ENCODE measurements around the gene B3GALNT2. TPM values are rescaled to one million over a fixed set of nuclear protein-coding genes. Genes with fewer than 3 reads are reported as not detected.
A peak's percentile ranks its signal among the peaks of the same experiment; 100 is the strongest.

The B3GALNT2 gene
- total RNA-seq, 3 donors from 2014 or later = 17.1 to 34.5 (median 19.6) TPM

- H3K4me3 ChIP-seq = no peak overlapping the region
- H3K36me3 ChIP-seq (ENCODE audit: low read depth) = no peaks in the 10 kb centered on the region
- intact Hi-C loops (cut with DNase I, micrococcal nuclease) = no loop called here
- DNase-seq = no peak
- no peak for ATAC-seq
- no peaks in the 10 kb centered on the region for H3K4me1 ChIP-seq (ENCODE audit: low read depth)
- TF ChIP-seq CTCF (IDR thresholded peaks at IDR 0.05) = no peak
- H3K9me3 ChIP-seq = no peaks in the 10 kb centered on the region
Measured at GRCh38 chr1:235426680-235427079, 77.6 kb downstream of the B3GALNT2 start.

GRCh38 chr1:235426143-235426542 is 78.1 kb downstream of the B3GALNT2 start:
- H3K4me1 ChIP-seq (ENCODE audit: low read depth) = no peaks in the 10 kb centered on the region
- ATAC-seq (no peak), DNase-seq (no peak)
- intact Hi-C loops (cut with DNase I, micrococcal nuclease) = no loop called here
- H3K4me3 ChIP-seq = no peak overlapping the region
- no peak for TF ChIP-seq CTCF (IDR thresholded peaks at IDR 0.05)
- no peaks in the 10 kb centered on the region for H3K9me3 ChIP-seq
- no peaks in the 10 kb centered on the region for H3K36me3 ChIP-seq (ENCODE audit: low read depth)

GRCh38 chr1:235425357-235425756 is 78.9 kb downstream of the B3GALNT2 start:
- Histone ChIP-seq H3K4me3 (no peak overlapping the region), H3K9me3 (no peaks in the 10 kb centered on the region), H3K36me3 (ENCODE audit: low read depth) (no peaks in the 10 kb centered on the region), H3K4me1 (ENCODE audit: low read depth) (no peaks in the 10 kb centered on the region)
- no peak for TF ChIP-seq CTCF (IDR thresholded peaks at IDR 0.05)
- intact Hi-C loops (cut with DNase I, micrococcal nuclease) = no loop called here
- no peak for DNase-seq
- no peak for ATAC-seq

- no peak overlapping the region for H3K4me3 ChIP-seq
- ATAC-seq (no peak), DNase-seq (no peak)
- no peaks in the 10 kb centered on the region for H3K9me3 ChIP-seq
- TF ChIP-seq CTCF (IDR thresholded peaks at IDR 0.05) = no peak
- intact Hi-C loops (cut with DNase I, micrococcal nuclease) = no loop called here
- no peaks in the 10 kb centered on the region for H3K36me3 ChIP-seq (ENCODE audit: low read depth)
- no peaks in the 10 kb centered on the region for H3K4me1 ChIP-seq (ENCODE audit: low read depth)
Measured at GRCh38 chr1:235424092-235424491, 80.2 kb downstream of the B3GALNT2 start.

- H3K9me3 ChIP-seq = no peaks in the 10 kb centered on the region
- no peaks in the 10 kb centered on the region for H3K4me1 ChIP-seq (ENCODE audit: low read depth)
- H3K4me3 ChIP-seq = no peak overlapping the region
- intact Hi-C loops (cut with DNase I, micrococcal nuclease) = no loop called here
- no peaks in the 10 kb centered on the region for H3K36me3 ChIP-seq (ENCODE audit: low read depth)
- no peak for DNase-seq
- no peak for TF ChIP-seq CTCF (IDR thresholded peaks at IDR 0.05)
- ATAC-seq = peak; percentile 25
Measured at GRCh38 chr1:235423214-235423652, 81.0 kb downstream of the B3GALNT2 start.

GRCh38 chr1:235421751-235422150 is 82.5 kb downstream of the B3GALNT2 start:
- Histone ChIP-seq H3K4me3 (no peak overlapping the region), H3K4me1 (ENCODE audit: low read depth) (peaks cover 3% of the 10 kb centered on the region), H3K9me3 (no peaks in the 10 kb centered on the region), H3K36me3 (ENCODE audit: low read depth) (no peaks in the 10 kb centered on the region)
- intact Hi-C loops (cut with DNase I, micrococcal nuclease) = no loop called here
- TF ChIP-seq CTCF (IDR thresholded peaks at IDR 0.05) = no peak
- ATAC-seq (no peak), DNase-seq (no peak)

All from mucosa of descending colon (tissue), 3 donors.